GM08714 (cell line): ENCODE measurements around the gene IL12B.
A peak's percentile ranks its signal among the peaks of the same experiment; 100 is the strongest.
"Not testable (repeated sequence)": the region's sequence is repeated elsewhere in the genome, so short reads cannot be mapped to it uniquely, and the experiment has no call there.

Experiments
- H3K4me3 ChIP-seq: fragments of 200-500 bp; sonication (Bioruptor generic); 2 replicates; pipeline ENCODE4 v1.5.1; 2014; ENCODE audit warnings: mild to moderate bottlenecking, low read length, inconsistent platforms
- ZNF274 ChIP-seq: IDR thresholded peaks from 2 replicates; pipeline ENCODE4 v1.6.1; 2012; ENCODE audit warnings: mild to moderate bottlenecking, low read depth, low read length

Gene IL12B

GRCh38 chr5:159330131-159330800 lies at the start of gene IL12B:
Gene IL12B (minus strand): TSS chr5:159330487. CDS start chr5:159326782, 3,705 bp downstream.
- TF ChIP-seq ZNF274, result no peak
- H3K4me3 ChIP-seq, result peak within 1 kb of the TSS; percentile 14; the same call in 1 of the 2 replicates

- no peak for TF ChIP-seq ZNF274
- H3K4me3 ChIP-seq, result no peak overlapping the region
Measured at GRCh38 chr5:159377653-159378052, 47.4 kb upstream of the IL12B start.

- H3K4me3 ChIP-seq, result not testable (repeated sequence)
Measured at GRCh38 chr5:159367866-159368265, 37.6 kb upstream of the IL12B start.

GRCh38 chr5:159366776-159367175 lies 36.5 kb upstream of the IL12B start:
- not testable (repeated sequence) for H3K4me3 ChIP-seq

- H3K4me3 ChIP-seq, result no peak overlapping the region
- TF ChIP-seq ZNF274, result no peak
Measured at GRCh38 chr5:159362220-159362619, 31.9 kb upstream of the IL12B start.

- H3K4me3 ChIP-seq, result not testable (repeated sequence)
Measured at GRCh38 chr5:159359871-159360270, 29.6 kb upstream of the IL12B start.

- no peak for TF ChIP-seq ZNF274
- no peak overlapping the region for H3K4me3 ChIP-seq
Measured at GRCh38 chr5:159359408-159359807, 29.1 kb upstream of the IL12B start.

GRCh38 chr5:159353661-159354252 lies 23.5 kb upstream of the IL12B start:
- no peak for TF ChIP-seq ZNF274
- no peak overlapping the region for H3K4me3 ChIP-seq

GRCh38 chr5:159350644-159351043 lies 20.4 kb upstream of the IL12B start:
- H3K4me3 ChIP-seq, result not testable (repeated sequence)

GRCh38 chr5:159350216-159350615 lies 19.9 kb upstream of the IL12B start:
- not testable (repeated sequence) for H3K4me3 ChIP-seq

- TF ChIP-seq ZNF274, result no peak
- no peak overlapping the region for H3K4me3 ChIP-seq
Measured at GRCh38 chr5:159345861-159346260, 15.6 kb upstream of the IL12B start.

GRCh38 chr5:159345336-159345735 lies 15.0 kb upstream of the IL12B start:
- TF ChIP-seq ZNF274, result no peak
- H3K4me3 ChIP-seq, result no peak overlapping the region

- no peak for TF ChIP-seq ZNF274
- no peak overlapping the region for H3K4me3 ChIP-seq
Measured at GRCh38 chr5:159343295-159344094, 13.2 kb upstream of the IL12B start.

- H3K4me3 ChIP-seq, result no peak overlapping the region
- no peak for TF ChIP-seq ZNF274
Measured at GRCh38 chr5:159342840-159343239, 12.6 kb upstream of the IL12B start.

GRCh38 chr5:159341906-159342310 lies 11.6 kb upstream of the IL12B start:
- TF ChIP-seq ZNF274, result no peak

More at GRCh38 chr5:159341906-159342310, 11.6 kb upstream of the IL12B start:
- H3K4me3 ChIP-seq, result no peak overlapping the region
